CD4-positive, alpha-beta memory T cell (primary cell): ENCODE results near the gene ATP5F1A. TPM values are rescaled to one million over a fixed set of nuclear protein-coding genes. Genes with fewer than 3 reads are reported as not detected.
A peak's percentile ranks its signal among the peaks of the same experiment; 100 is the strongest.
"Not testable (repeated sequence)": the region's sequence is repeated elsewhere in the genome, so short reads cannot be mapped to it uniquely, and the experiment has no call there.

Source experiments
- CTCF ChIA-PET: fragments of 350-600 bp; sonication (Branson Sonifier 250); formaldehyde crosslinking; loops from one replicate; lab custom pipeline; 2021; ENCODE audit warnings: inconsistent platforms; ENCODE audit not compliant: partially characterized antibody; lab: Charles Lee
- POLR2A ChIA-PET: fragments of 350-600 bp; sonication (Branson Sonifier 250); formaldehyde crosslinking; loops from one replicate; lab custom pipeline; 2021; ENCODE audit not compliant: partially characterized antibody; lab: Charles Lee
- DNase-seq, 5 donors: peaks; one replicate each; pipeline versions ENCODE4 v3.0.0 to v3.0.0-alpha.2; 2020 to 2022; ENCODE audit warnings: mixed read lengths in 1 of 5
- H3K27ac ChIP-seq: one replicate; pipeline ENCODE4 v1.7.0; 2013; ENCODE audit warnings: low read depth, low read length
- H3K27me3 ChIP-seq: 2 replicates; pipeline ENCODE4 v1.7.0; 2013; ENCODE audit warnings: mild to moderate bottlenecking, low read length, moderate library complexity; ENCODE audit not compliant: insufficient read depth
- H3K36me3 ChIP-seq: 2 replicates; pipeline ENCODE4 v1.7.0; 2013; ENCODE audit warnings: mild to moderate bottlenecking, low read length, moderate library complexity; ENCODE audit not compliant: insufficient read depth
- H3K4me1 ChIP-seq: 2 replicates; pipeline ENCODE4 v1.7.0; 2013; ENCODE audit warnings: mild to moderate bottlenecking, low read length, moderate library complexity; ENCODE audit not compliant: insufficient read depth
- H3K4me3 ChIP-seq, 2 donors: one replicate each; pipeline ENCODE4 v1.7.0; 2013; ENCODE audit warnings: low read length in 2 of 2, mild to moderate bottlenecking in 1 of 2
- H3K9me3 ChIP-seq, 2 donors: one replicate each; pipeline ENCODE4 v1.7.0; 2013; ENCODE audit warnings: low read length in 2 of 2, control low read depth in 1 of 2; ENCODE audit not compliant: control insufficient read depth in 1 of 2
- H3K27ac Mint-ChIP-seq, 7 donors: one replicate each; pipeline ENCODE4 v1.8.0; 2020 to 2021; ENCODE audit warnings: mixed read lengths in 7 of 7, mild to moderate bottlenecking in 6 of 7, inconsistent platforms in 3 of 7, moderate library complexity in 3 of 7
- H3K27me3 Mint-ChIP-seq, 2 donors: one replicate each; pipeline ENCODE4 v1.8.0; 2020 to 2021; ENCODE audit warnings: mixed read lengths in 2 of 2
- H3K36me3 Mint-ChIP-seq, 2 donors: one replicate each; pipeline ENCODE4 v1.8.0; 2020 to 2021; ENCODE audit warnings: mixed read lengths in 2 of 2, inconsistent platforms in 1 of 2, mild to moderate bottlenecking in 1 of 2
- H3K4me1 Mint-ChIP-seq, 4 donors: one replicate each; pipeline ENCODE4 v1.8.0; 2020 to 2021; ENCODE audit warnings: mixed read lengths in 4 of 4, mild to moderate bottlenecking in 1 of 4
- H3K4me3 Mint-ChIP-seq, 8 donors: one replicate each; pipeline ENCODE4 v1.8.0; 2020 to 2021; ENCODE audit warnings: mixed read lengths in 8 of 8, mild to moderate bottlenecking in 7 of 8, moderate library complexity in 6 of 8, inconsistent platforms in 3 of 8
- H3K9me3 Mint-ChIP-seq, 8 donors: one replicate each; pipeline ENCODE4 v1.8.0; 2020 to 2021; ENCODE audit warnings: mixed read lengths in 8 of 8, mild to moderate bottlenecking in 5 of 8, inconsistent platforms in 3 of 8, moderate library complexity in 1 of 8
- intact Hi-C: fragments of 100-400 bp; cut with micrococcal nuclease; formaldehyde crosslinking; loops from one replicate; pipeline ENCODE4 v1.15.1; 2023
- polyA plus RNA-seq, 2 donors: library from polyadenylated mRNA; unstranded; fragments of 300-500 nt; fragmentation: Illumina TruSeq; gene quantifications; one replicate each; pipeline ENCODE4 v1.2.3, GENCODE V29; 2021
- total RNA-seq, 2 experiments: library from RNA; stranded (reverse); gene quantifications; one replicate each; pipeline ENCODE4 v1.2.3, GENCODE V29; 2021

Gene ATP5F1A
- total RNA-seq (100 to 1,000 TPM; 212 to 225 TPM), polyA plus RNA-seq (100 to 1,000 TPM; 443 to 681 TPM)

DNA sequence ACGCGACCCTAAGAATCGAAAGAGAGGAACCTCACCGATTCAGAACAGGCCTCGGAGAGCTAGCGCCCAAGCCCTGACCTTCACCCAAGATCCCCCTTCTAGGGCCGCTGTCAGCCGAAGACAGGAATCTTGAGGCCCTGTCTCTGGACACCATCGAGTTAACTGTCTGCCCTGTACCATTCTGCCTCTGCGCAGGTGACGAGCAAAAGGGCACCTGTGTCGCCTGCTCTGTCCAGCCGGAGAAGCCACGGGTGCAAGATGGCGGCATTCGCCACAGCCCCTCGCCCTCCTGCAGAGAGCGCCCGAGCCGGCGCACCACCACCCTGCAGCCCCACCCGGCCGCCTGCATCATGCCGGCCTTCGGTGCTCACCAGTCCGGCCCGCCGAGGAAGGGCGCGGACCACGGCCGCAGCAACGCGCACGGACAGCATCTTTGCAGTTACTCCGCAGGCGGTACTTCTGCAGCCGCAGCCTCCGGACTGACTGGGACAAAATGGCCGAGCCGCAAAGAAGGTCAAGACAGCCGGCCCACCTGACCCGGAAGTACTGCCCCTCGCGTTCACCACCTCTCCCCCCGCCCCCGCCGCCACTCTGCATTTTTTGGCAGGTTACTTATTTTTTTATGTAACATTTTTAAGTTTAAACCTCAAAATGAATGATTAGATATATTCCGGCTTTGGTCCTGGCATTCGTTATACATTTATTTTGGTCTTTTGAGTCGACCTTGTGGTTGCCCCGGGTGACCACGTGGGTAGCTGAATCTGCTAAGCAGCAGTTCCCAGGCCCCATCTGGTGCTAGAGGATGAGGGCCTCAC lies at the start of gene ATP5F1A:
TSS of gene ATP5F1A (minus strand) at position 496 of the 815 bp plus-strand sequence. CDS start at position 431, 65 bp downstream.
- Mint-ChIP-seq H3K27me3 (no peaks in the 10 kb centered on the region), H3K4me3 (peak within 1 kb of the TSS; percentile 92 to 99 (median 98)), H3K9me3 (no peaks in the 10 kb centered on the region), H3K36me3 (peaks cover 11 to 31% of the 10 kb centered on the region in 2 donors), H3K4me1 (peaks cover 14 to 40% (median 25%) of the 10 kb centered on the region in 4 donors), H3K27ac (peak within 1 kb of the TSS; percentile 94 to 99 (median 98))
- no peaks in the 10 kb centered on the region for H3K9me3 ChIP-seq
- peak within 1 kb of the TSS; percentile 39 to 95 for H3K4me3 ChIP-seq
- intact Hi-C loops: loop anchor here (1.0 to 5.0 kb wide), 3 partner anchors 75 to 1834 kb away; partner anchors contain the start of gene SMAD2
- POLR2A ChIA-PET: interaction anchor here (0.6 to 1.9 kb wide), 14 partner anchors 8 to 439 kb away, joined by 3 to 6 read pairs (median 4); a partner anchor contains a TSS
- CTCF ChIA-PET: interaction anchor here (0.7 to 2.9 kb wide), 8 partner anchors 10 to 432 kb away, joined by 3 to 15 read pairs (median 3); a partner anchor contains a TSS
- peaks cover 12% of the 10 kb centered on the region for H3K36me3 ChIP-seq
- no peaks in the 10 kb centered on the region for H3K27me3 ChIP-seq
- peaks cover 47% of the 10 kb centered on the region for H3K4me1 ChIP-seq
- peak; percentile 82 to 90 (median 86) for DNase-seq
- H3K27ac ChIP-seq: peak within 1 kb of the TSS; percentile 93

DNA sequence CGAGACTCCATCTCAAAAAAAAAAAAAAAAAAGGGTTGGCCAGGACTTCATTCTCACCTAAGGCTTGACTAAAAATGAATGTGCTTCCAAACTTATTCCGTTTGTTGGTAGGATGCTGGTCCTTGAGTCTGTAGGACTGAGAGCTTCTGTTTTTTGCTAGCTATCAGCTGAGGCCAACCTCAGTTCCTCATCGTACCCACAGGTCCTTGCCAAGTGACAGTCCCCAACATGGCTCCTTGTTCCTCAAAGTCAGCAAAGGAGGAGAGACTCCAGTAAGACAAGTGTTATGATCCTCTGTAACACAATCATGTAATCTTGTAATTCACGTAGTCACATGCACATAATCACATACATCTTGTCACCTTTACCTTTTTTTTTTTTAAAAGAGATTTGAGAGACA lies 43.1 kb upstream of the ATP5F1A start:
- no peaks in the 10 kb centered on the region for H3K27me3 ChIP-seq

DNA sequence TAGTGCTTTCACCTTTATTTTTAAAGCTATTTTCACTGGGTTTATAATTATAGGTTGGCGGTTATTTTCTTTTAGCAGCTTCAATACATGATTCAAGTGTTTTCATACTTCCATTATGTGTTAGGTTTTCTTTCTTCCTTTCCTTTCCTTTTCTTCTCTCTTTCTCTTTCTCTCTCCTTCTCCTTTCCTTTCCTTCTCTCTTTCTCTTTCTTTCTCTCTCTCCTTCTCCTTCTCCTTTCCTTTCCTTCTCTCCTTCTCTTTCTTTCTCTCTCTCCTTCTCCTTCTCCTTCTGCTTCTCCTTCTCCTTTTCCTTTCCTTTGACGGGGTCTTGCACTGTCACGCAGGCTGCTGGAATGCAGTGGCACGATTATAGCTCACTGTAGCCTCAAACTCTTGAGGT lies 42.1 kb upstream of the ATP5F1A start:
- Histone ChIP-seq H3K27me3 (no peaks in the 10 kb centered on the region), H3K36me3 (no peaks in the 10 kb centered on the region), H3K27ac (no peak overlapping the region), H3K9me3 (no peaks in the 10 kb centered on the region), H3K4me3 (no peak overlapping the region), H3K4me1 (no peaks in the 10 kb centered on the region)
- POLR2A ChIA-PET: no interaction called here
- H3K27ac Mint-ChIP-seq: peak overlapping the region in 2 of 7 donors; percentile 48 to 54
- no peak for DNase-seq
- H3K36me3 Mint-ChIP-seq: peaks cover 4 to 7% of the 10 kb centered on the region in 2 donors
- no peaks in the 10 kb centered on the region for H3K9me3 Mint-ChIP-seq
- H3K4me3 Mint-ChIP-seq: peak overlapping the region in 1 of 8 donors; percentile 34
- H3K27me3 Mint-ChIP-seq: no peaks in the 10 kb centered on the region
- CTCF ChIA-PET: interaction anchor here (2.1 kb wide), 2 partner anchors 9 to 33 kb away, joined by 6 to 9 read pairs; a partner anchor contains a TSS
- peaks cover 0 to 1% (median 0%) of the 10 kb centered on the region in 4 donors for H3K4me1 Mint-ChIP-seq
- intact Hi-C loops: no loop called here

More for the DNA sequence above, 43.1 kb upstream of the ATP5F1A start:
- H3K27ac Mint-ChIP-seq: peak overlapping the region in 1 of 7 donors; percentile 12
- no peak overlapping the region for H3K4me3 Mint-ChIP-seq
- Histone ChIP-seq H3K4me3 (no peak overlapping the region), H3K27ac (no peak overlapping the region), H3K9me3 (no peaks in the 10 kb centered on the region), H3K36me3 (no peaks in the 10 kb centered on the region), H3K4me1 (no peaks in the 10 kb centered on the region)
- peaks cover 4 to 7% of the 10 kb centered on the region in 2 donors for H3K36me3 Mint-ChIP-seq
- CTCF ChIA-PET: interaction anchor here (2.1 kb wide), 2 partner anchors 8 to 32 kb away, joined by 6 to 9 read pairs; a partner anchor contains a TSS
- no peaks in the 10 kb centered on the region for H3K9me3 Mint-ChIP-seq
- no peak for DNase-seq
- POLR2A ChIA-PET: no interaction called here
- intact Hi-C loops: no loop called here
- H3K4me1 Mint-ChIP-seq: peaks cover 0 to 1% (median 0%) of the 10 kb centered on the region in 4 donors
- no peaks in the 10 kb centered on the region for H3K27me3 Mint-ChIP-seq

DNA sequence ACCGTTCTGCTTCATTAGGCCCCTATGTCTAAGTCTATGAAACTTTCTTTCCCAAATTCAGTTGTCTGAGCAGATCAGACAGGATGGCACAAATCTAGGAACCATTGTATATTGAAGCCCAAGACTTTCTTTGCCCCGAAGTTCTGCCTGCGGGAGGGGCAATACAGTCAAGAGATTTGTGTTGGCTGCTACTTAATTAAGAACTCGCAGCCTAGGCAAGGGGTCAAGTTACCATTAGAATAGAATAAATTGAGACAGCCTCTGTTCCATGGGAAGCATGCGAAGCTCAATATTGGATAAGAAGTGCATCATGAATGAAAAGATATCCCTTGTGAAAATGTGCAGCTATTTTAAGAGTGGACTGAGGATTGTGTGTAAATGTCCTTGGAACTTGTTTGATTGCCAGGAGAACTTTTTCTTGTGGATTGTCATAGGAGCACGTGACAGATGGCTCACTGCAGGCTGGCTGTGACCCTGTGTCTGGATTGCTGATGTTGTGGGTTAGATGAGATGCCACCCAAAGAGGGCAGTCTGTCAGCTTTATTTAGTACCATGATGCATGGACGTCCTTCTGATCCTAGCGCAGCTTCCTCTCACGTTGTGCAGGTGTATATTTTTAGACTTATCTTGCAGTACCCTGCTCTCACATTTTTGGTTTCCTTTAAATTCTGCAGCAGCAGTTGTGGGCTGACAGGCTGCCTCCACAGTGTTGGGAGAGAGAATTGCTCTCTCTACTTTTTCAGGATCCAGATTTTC lies 37.0 kb upstream of the ATP5F1A start:
- POLR2A ChIA-PET: no interaction called here
- no peak overlapping the region for H3K27ac ChIP-seq
- no peaks in the 10 kb centered on the region for H3K4me1 ChIP-seq
- intact Hi-C loops: no loop called here
- CTCF ChIA-PET: interaction anchor here (1.2 to 2.3 kb wide), 2 partner anchors 12 to 38 kb away, joined by 7 to 10 read pairs; a partner anchor contains a TSS
- no peaks in the 10 kb centered on the region for H3K36me3 ChIP-seq
- Mint-ChIP-seq H3K36me3 (peaks cover 5 to 7% of the 10 kb centered on the region in 2 donors), H3K4me1 (no peaks in the 10 kb centered on the region), H3K27me3 (no peaks in the 10 kb centered on the region), H3K9me3 (no peaks in the 10 kb centered on the region), H3K4me3 (no peak overlapping the region), H3K27ac (peak overlapping the region in 3 of 7 donors; percentile 24 to 56 (median 35))
- no peak for DNase-seq
- H3K4me3 ChIP-seq: no peak overlapping the region
- no peaks in the 10 kb centered on the region for H3K27me3 ChIP-seq
- H3K9me3 ChIP-seq: no peaks in the 10 kb centered on the region

DNA sequence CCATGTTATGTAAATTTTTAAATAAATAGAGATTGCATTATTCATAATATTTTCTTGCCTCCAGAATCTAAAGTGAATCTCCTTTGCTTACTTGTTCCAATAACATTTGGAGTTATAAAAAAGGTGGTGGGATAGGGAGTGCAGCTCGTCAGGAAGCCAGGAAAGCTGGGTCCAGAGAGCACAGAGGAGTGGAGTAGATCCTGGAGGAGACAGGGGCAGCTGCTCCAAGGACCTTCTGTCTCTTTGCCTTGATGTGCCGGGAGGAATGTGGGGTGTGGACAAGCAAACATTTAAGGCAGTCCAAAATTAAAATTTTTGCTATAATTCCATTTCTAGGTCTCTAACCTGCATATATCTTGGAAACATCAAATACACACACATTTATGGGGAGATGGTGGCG lies 35.4 kb upstream of the ATP5F1A start:
- no peaks in the 10 kb centered on the region for H3K9me3 ChIP-seq
- H3K36me3 ChIP-seq: peaks cover 3% of the 10 kb centered on the region
- H3K27me3 Mint-ChIP-seq: no peaks in the 10 kb centered on the region
- H3K27me3 ChIP-seq: no peaks in the 10 kb centered on the region
- POLR2A ChIA-PET: no interaction called here
- CTCF ChIA-PET: no interaction called here
- no peak for DNase-seq
- H3K4me3 Mint-ChIP-seq: no peak overlapping the region
- H3K4me3 ChIP-seq: no peak overlapping the region
- H3K9me3 Mint-ChIP-seq: no peaks in the 10 kb centered on the region
- no peak overlapping the region for H3K27ac ChIP-seq
- peaks cover 12 to 13% of the 10 kb centered on the region in 2 donors for H3K36me3 Mint-ChIP-seq
- H3K4me1 Mint-ChIP-seq: no peaks in the 10 kb centered on the region
- peak overlapping the region in 2 of 7 donors; percentile 42 to 48 for H3K27ac Mint-ChIP-seq
- no peaks in the 10 kb centered on the region for H3K4me1 ChIP-seq
- intact Hi-C loops: no loop called here

DNA sequence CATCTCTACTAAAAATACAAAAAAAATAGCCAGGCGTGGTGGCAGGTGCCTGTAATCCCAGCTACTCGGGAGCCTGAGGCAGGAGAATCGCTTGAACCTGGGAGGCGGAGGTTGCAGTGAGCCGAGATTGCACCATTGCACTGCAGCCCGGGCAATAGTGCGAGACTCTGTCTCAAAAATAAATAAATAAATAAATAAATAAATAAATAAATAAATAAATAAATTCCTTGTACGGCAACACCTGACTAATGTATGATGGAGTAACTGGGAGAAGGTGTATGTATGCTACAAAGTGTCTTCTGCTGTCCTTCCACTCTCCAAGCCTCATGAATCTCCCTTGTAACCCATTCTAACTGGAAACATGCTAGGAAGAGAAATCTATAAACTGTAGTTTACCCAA lies 32.5 kb upstream of the ATP5F1A start:
- H3K9me3 Mint-ChIP-seq, POLR2A ChIA-PET, H3K36me3 ChIP-seq, H3K4me1 Mint-ChIP-seq, H3K27me3 ChIP-seq, intact Hi-C loops, H3K27ac ChIP-seq, H3K4me3 Mint-ChIP-seq, DNase-seq, H3K27ac Mint-ChIP-seq, H3K4me3 ChIP-seq, H3K4me1 ChIP-seq, H3K9me3 ChIP-seq, CTCF ChIA-PET, H3K27me3 Mint-ChIP-seq: not testable (repeated sequence)
- peaks cover 16 to 29% of the 10 kb centered on the region in 2 donors for H3K36me3 Mint-ChIP-seq
